ENCODE measurements around the gene NOC3L. TPM values are rescaled to one million over a fixed set of nuclear protein-coding genes. Genes with fewer than 3 reads are reported as not detected.
"Not testable (repeated sequence)": the region's sequence is repeated elsewhere in the genome, so short reads cannot be mapped to it uniquely, and the experiment has no call there.

Gene NOC3L
- total RNA-seq, 3 donors from 2014 or later = 7.4 to 11.9 (median 10.2) TPM

GRCh38 chr10:94358480-94358879 lies 4.3 kb downstream of the NOC3L start:
- intact Hi-C loops (cut with DNase I, micrococcal nuclease) = no loop called here
- Histone ChIP-seq H3K36me3 (ENCODE audit: low read depth) (no peaks in the 10 kb centered on the region), H3K4me1 (ENCODE audit: low read depth) (peaks cover 9% of the 10 kb centered on the region), H3K4me3 (no peak overlapping the region), H3K9me3 (no peaks in the 10 kb centered on the region)
- no peak for TF ChIP-seq CTCF (IDR thresholded peaks at IDR 0.05)
- ATAC-seq = no peak
- DNase-seq = no peak

GRCh38 chr10:94357193-94357592 lies 5.5 kb downstream of the NOC3L start:
- no peaks in the 10 kb centered on the region for H3K9me3 ChIP-seq
- intact Hi-C loops (cut with DNase I, micrococcal nuclease) = no loop called here
- TF ChIP-seq CTCF (IDR thresholded peaks at IDR 0.05) = no peak
- H3K4me1 ChIP-seq (ENCODE audit: low read depth) = peaks cover 9% of the 10 kb centered on the region
- DNase-seq (no peak), ATAC-seq (no peak)
- H3K36me3 ChIP-seq (ENCODE audit: low read depth) = no peaks in the 10 kb centered on the region
- H3K4me3 ChIP-seq = no peak overlapping the region

DNA sequence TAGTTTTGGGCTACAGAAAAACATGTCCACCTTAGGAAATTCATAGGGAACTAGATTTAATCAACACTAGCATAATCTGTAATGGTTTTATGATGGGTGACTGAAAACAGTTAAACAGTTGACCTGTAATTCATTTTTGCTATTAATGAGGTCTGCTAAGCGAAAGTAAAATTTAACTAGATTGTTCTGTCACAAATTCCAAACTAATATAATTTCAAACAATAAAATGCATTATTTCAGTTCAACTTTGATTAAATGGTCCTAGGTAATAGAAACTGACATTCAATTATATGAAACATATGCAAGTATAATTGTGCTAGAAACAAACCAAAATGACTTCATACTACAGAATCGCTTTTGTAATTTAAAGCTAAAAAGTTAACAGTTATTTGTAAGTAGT lies 6.9 kb downstream of the NOC3L start:
- intact Hi-C loops (cut with DNase I, micrococcal nuclease) = no loop called here
- Histone ChIP-seq H3K4me3 (no peak overlapping the region), H3K4me1 (ENCODE audit: low read depth) (no peaks in the 10 kb centered on the region), H3K36me3 (ENCODE audit: low read depth) (no peaks in the 10 kb centered on the region), H3K9me3 (no peaks in the 10 kb centered on the region)
- DNase-seq (no peak), ATAC-seq (no peak)
- no peak for TF ChIP-seq CTCF (IDR thresholded peaks at IDR 0.05)

- no peaks in the 10 kb centered on the region for H3K36me3 ChIP-seq (ENCODE audit: low read depth)
- ATAC-seq (no peak), DNase-seq (no peak)
- H3K4me3 ChIP-seq = no peak overlapping the region
- intact Hi-C loops (cut with DNase I, micrococcal nuclease) = no loop called here
- no peaks in the 10 kb centered on the region for H3K4me1 ChIP-seq (ENCODE audit: low read depth)
- no peaks in the 10 kb centered on the region for H3K9me3 ChIP-seq
- TF ChIP-seq CTCF (IDR thresholded peaks at IDR 0.05) = no peak
Measured at GRCh38 chr10:94353336-94353735, 9.4 kb downstream of the NOC3L start.

- Histone ChIP-seq H3K9me3 (no peaks in the 10 kb centered on the region), H3K36me3 (ENCODE audit: low read depth) (no peaks in the 10 kb centered on the region), H3K4me3 (no peak overlapping the region), H3K4me1 (ENCODE audit: low read depth) (no peaks in the 10 kb centered on the region)
- no peak for ATAC-seq
- intact Hi-C loops (cut with DNase I, micrococcal nuclease) = no loop called here
- TF ChIP-seq CTCF (IDR thresholded peaks at IDR 0.05) = no peak
- DNase-seq = no peak
Measured at GRCh38 chr10:94351089-94351488, 11.7 kb downstream of the NOC3L start.

DNA sequence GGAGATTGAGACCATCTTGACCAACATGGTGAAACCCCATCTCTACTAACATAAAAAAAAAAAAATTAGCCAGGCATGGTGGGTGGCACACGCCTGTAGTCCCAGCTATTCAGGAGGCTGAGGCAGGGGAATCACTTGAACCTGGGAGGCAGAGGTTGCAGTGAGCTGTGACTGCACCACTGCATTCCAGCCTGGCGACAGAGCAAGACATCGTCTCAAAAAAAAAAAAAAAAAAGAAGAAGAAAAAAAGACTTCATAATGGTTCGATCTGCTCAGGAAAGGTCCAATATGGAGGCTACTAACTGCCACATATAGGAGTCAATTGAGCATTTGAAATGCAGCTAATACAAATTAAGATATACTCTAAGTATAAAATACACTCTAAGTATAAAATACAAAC lies 12.2 kb downstream of the NOC3L start:
- ATAC-seq; H3K9me3 ChIP-seq; intact Hi-C loops (cut with DNase I, micrococcal nuclease); DNase-seq; H3K4me3 ChIP-seq; H3K4me1 ChIP-seq (ENCODE audit: low read depth); H3K36me3 ChIP-seq (ENCODE audit: low read depth): not testable (repeated sequence)
